Activated naive CD8-positive, alpha-beta T cell (primary cell): ENCODE measurements around the gene SMIM33.
A peak's percentile ranks its signal among the peaks of the same experiment; 100 is the strongest.
"Not testable (repeated sequence)": the region's sequence is repeated elsewhere in the genome, so short reads cannot be mapped to it uniquely, and the experiment has no call there.

Experiments
- H3K27ac Mint-ChIP-seq: one replicate; pipeline ENCODE4 v1.8.0; 2021; ENCODE audit warnings: mixed read lengths
- H3K27me3 Mint-ChIP-seq: one replicate; pipeline ENCODE4 v1.8.0; 2021; ENCODE audit warnings: mixed read lengths
- H3K36me3 Mint-ChIP-seq: one replicate; pipeline ENCODE4 v1.8.0; 2021; ENCODE audit warnings: mixed read lengths
- H3K4me1 Mint-ChIP-seq: one replicate; pipeline ENCODE4 v1.8.0; 2021; ENCODE audit warnings: low read depth, mixed read lengths
- H3K4me3 Mint-ChIP-seq: one replicate; pipeline ENCODE4 v1.8.0; 2021; ENCODE audit warnings: mild to moderate bottlenecking, mixed read lengths
- H3K9me3 Mint-ChIP-seq: one replicate; pipeline ENCODE4 v1.8.0; 2021; ENCODE audit warnings: low read depth, mixed read lengths

Gene SMIM33

GRCh38 chr5:139488260-139488659 lies 17.5 kb downstream of the SMIM33 start:
- no peaks in the 10 kb centered on the region for H3K27me3 Mint-ChIP-seq
- H3K9me3 Mint-ChIP-seq: no peaks in the 10 kb centered on the region
- peaks cover 16% of the 10 kb centered on the region for H3K4me1 Mint-ChIP-seq
- no peaks in the 10 kb centered on the region for H3K36me3 Mint-ChIP-seq
- no peak overlapping the region for H3K4me3 Mint-ChIP-seq
- no peak overlapping the region for H3K27ac Mint-ChIP-seq

- no peaks in the 10 kb centered on the region for H3K9me3 Mint-ChIP-seq
- H3K27me3 Mint-ChIP-seq: no peaks in the 10 kb centered on the region
- H3K4me1 Mint-ChIP-seq: peaks cover 28% of the 10 kb centered on the region
- H3K27ac Mint-ChIP-seq: no peak overlapping the region
- H3K4me3 Mint-ChIP-seq: peak overlapping the region; percentile 40
- no peaks in the 10 kb centered on the region for H3K36me3 Mint-ChIP-seq
These were observed 21.9 kb downstream of the SMIM33 start for GRCh38 chr5:139492700-139493192.

DNA sequence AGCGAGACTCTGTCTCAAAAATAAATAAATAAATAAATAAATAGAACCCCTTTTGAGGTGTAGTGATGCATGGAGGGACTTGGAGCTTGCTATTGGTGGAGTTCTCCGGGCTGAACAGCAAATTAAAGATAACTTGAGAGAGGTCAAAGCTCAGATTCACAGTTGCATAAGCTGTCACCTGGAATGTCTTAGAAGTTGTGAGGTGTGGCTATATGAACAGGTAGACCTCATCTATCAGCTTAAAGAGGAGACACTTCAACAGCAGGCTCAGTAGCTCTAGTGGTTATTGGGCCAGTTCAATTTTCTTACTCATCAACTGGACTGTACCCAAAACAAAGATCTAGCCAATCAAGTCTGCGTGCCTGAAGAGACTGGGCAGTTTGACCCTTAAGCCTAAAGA lies 23.5 kb downstream of the SMIM33 start:
- no peaks in the 10 kb centered on the region for H3K9me3 Mint-ChIP-seq
- no peak overlapping the region for H3K4me3 Mint-ChIP-seq
- H3K27ac Mint-ChIP-seq: no peak overlapping the region
- H3K27me3 Mint-ChIP-seq: no peaks in the 10 kb centered on the region
- H3K36me3 Mint-ChIP-seq: no peaks in the 10 kb centered on the region
- H3K4me1 Mint-ChIP-seq: peaks cover 22% of the 10 kb centered on the region

- H3K9me3 Mint-ChIP-seq: no peaks in the 10 kb centered on the region
- no peak overlapping the region for H3K4me3 Mint-ChIP-seq
- H3K27me3 Mint-ChIP-seq: no peaks in the 10 kb centered on the region
- no peaks in the 10 kb centered on the region for H3K36me3 Mint-ChIP-seq
- peaks cover 22% of the 10 kb centered on the region for H3K4me1 Mint-ChIP-seq
- no peak overlapping the region for H3K27ac Mint-ChIP-seq
These were observed 24.0 kb downstream of the SMIM33 start for GRCh38 chr5:139494832-139495231.

DNA sequence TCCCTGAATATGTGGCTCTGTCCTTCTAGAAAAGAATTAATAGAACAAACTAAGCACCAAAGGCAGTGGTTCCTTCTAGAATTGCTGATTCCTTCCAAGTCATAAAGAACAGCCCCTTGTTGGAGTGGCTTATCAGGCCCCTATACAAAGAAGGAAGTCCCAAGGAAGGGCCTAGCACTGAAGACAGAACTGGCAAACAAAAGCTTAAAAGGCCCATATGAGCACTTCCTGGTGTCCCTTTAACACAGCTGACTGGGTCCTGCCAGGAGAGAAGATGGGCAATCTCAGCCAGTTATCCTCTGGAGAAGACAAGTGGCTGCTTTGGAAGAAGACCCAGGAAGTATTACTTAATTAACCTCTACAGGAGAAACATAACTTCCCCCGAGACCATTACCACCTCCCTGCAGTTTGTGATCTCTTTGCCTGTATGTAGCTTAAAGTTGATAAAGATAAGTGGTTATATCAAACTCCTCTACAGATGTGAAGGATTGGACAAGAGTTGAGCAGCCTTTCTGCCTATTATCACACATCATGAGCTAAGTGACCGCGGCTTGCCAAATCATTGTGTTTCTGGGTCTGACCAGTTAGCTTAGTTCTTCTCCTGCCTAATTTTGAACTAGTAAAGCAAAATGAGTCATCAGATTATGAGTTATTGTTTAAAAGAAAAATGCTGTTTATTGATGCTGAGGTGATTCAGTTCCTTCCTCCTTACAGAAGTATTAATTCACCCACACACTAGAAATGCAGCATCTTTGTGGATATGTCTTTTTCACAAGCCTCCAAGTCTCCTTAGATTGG lies 25.0 kb downstream of the SMIM33 start:
- Mint-ChIP-seq H3K4me1 (peaks cover 22% of the 10 kb centered on the region), H3K36me3 (no peaks in the 10 kb centered on the region), H3K9me3 (no peaks in the 10 kb centered on the region), H3K27me3 (no peaks in the 10 kb centered on the region), H3K27ac (peak overlapping the region; percentile 11), H3K4me3 (no peak overlapping the region)

- no peaks in the 10 kb centered on the region for H3K27me3 Mint-ChIP-seq
- H3K27ac Mint-ChIP-seq: no peak overlapping the region
- H3K4me3 Mint-ChIP-seq: no peak overlapping the region
- no peaks in the 10 kb centered on the region for H3K36me3 Mint-ChIP-seq
- no peaks in the 10 kb centered on the region for H3K4me1 Mint-ChIP-seq
- no peaks in the 10 kb centered on the region for H3K9me3 Mint-ChIP-seq
These were observed 30.6 kb downstream of the SMIM33 start for GRCh38 chr5:139501381-139501780.

- H3K27ac Mint-ChIP-seq, H3K4me3 Mint-ChIP-seq, H3K36me3 Mint-ChIP-seq, H3K9me3 Mint-ChIP-seq, H3K4me1 Mint-ChIP-seq, H3K27me3 Mint-ChIP-seq: not testable (repeated sequence)
These were observed 32.4 kb downstream of the SMIM33 start for GRCh38 chr5:139503036-139503817.

GRCh38 chr5:139503879-139504278 lies 33.1 kb downstream of the SMIM33 start:
- H3K36me3 Mint-ChIP-seq, H3K27me3 Mint-ChIP-seq, H3K9me3 Mint-ChIP-seq, H3K4me1 Mint-ChIP-seq, H3K27ac Mint-ChIP-seq, H3K4me3 Mint-ChIP-seq: not testable (repeated sequence)

DNA sequence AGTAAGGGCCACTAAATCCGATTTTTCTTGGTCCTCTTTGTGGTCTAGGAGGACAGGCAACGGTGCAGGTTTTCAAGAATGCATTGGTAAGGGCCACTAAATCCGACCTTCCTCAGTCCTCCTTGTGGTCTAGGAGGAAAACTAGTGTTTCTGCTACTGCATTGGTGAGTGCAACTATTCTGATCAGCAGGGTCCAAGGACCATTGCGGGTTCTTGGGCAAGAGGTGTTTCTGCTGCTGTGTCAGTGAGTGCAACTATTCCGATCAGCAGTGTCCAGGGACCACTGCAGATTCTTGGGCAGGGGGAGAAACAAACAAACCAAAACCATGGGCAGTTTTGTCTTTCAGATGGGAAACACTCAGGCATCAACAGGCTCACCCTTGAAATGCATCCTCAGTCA lies 33.9 kb downstream of the SMIM33 start:
- not testable (repeated sequence) for H3K4me1 Mint-ChIP-seq, H3K27ac Mint-ChIP-seq, H3K27me3 Mint-ChIP-seq, H3K9me3 Mint-ChIP-seq, H3K36me3 Mint-ChIP-seq, H3K4me3 Mint-ChIP-seq

GRCh38 chr5:139512786-139513390 lies 42.1 kb downstream of the SMIM33 start:
- H3K27me3 Mint-ChIP-seq: no peaks in the 10 kb centered on the region
- no peaks in the 10 kb centered on the region for H3K9me3 Mint-ChIP-seq
- no peak overlapping the region for H3K4me3 Mint-ChIP-seq
- peaks cover 38% of the 10 kb centered on the region for H3K4me1 Mint-ChIP-seq
- H3K27ac Mint-ChIP-seq: peak overlapping the region; percentile 24
- H3K36me3 Mint-ChIP-seq: no peaks in the 10 kb centered on the region

- H3K4me1 Mint-ChIP-seq: peaks cover 43% of the 10 kb centered on the region
- H3K27me3 Mint-ChIP-seq, H3K36me3 Mint-ChIP-seq, H3K9me3 Mint-ChIP-seq, H3K27ac Mint-ChIP-seq, H3K4me3 Mint-ChIP-seq: not testable (repeated sequence)
These were observed 42.6 kb downstream of the SMIM33 start for GRCh38 chr5:139513434-139513833.

- H3K4me1 Mint-ChIP-seq: peaks cover 48% of the 10 kb centered on the region
- peaks cover 2% of the 10 kb centered on the region for H3K36me3 Mint-ChIP-seq
- no peaks in the 10 kb centered on the region for H3K9me3 Mint-ChIP-seq
- H3K27ac Mint-ChIP-seq: no peak overlapping the region
- H3K27me3 Mint-ChIP-seq: no peaks in the 10 kb centered on the region
- no peak overlapping the region for H3K4me3 Mint-ChIP-seq
These were observed 43.2 kb downstream of the SMIM33 start for GRCh38 chr5:139513852-139514485.

- H3K36me3 Mint-ChIP-seq: peaks cover 3% of the 10 kb centered on the region
- no peak overlapping the region for H3K4me3 Mint-ChIP-seq
- no peak overlapping the region for H3K27ac Mint-ChIP-seq
- H3K9me3 Mint-ChIP-seq: no peaks in the 10 kb centered on the region
- no peaks in the 10 kb centered on the region for H3K27me3 Mint-ChIP-seq
- H3K4me1 Mint-ChIP-seq: peaks cover 50% of the 10 kb centered on the region
These were observed 43.7 kb downstream of the SMIM33 start for GRCh38 chr5:139514486-139514856.

DNA sequence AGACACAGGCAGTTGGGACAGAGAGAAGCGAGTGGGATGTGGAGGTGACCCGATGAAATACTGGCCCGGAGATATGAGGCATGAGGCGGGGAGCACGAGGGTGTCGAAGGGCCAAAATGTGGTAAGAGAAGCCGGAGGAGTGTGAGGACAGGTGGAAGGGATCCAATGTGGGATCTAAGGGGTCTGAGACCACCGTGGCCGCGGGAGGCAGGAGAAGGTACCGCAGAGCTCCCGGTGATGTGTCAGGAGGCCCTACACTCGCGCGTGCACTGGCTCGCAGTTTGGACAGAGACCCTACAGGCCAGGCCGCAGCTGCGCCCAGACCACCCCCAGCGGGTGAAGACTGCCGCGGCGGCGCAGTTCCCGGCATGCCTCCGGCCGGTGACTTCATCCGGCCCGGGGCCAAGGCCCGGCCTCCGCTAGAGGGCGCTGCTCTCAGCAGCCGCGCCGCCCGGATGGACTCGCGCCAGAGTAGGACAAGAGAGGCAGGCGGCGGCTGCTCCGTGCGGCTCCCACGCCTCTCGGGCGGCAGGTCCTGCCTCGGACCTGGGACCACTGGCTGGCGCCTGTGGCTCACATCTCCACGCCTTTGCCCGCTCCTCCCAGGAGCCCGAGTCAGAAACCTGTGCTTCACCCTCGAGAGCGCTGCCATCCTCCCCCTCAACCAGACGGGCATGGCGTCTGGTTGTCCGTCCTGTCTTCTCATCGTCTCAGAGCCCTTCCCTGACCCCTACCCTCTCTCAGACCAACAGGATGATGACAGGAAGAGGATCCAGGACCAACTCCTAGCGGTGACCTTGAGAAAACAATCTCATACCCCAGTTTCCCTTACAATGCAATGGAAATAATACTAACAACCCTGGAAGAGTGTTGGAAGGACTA lies 47.1 kb downstream of the SMIM33 start:
- H3K9me3 Mint-ChIP-seq: no peaks in the 10 kb centered on the region
- H3K27ac Mint-ChIP-seq: peak overlapping the region; percentile 97
- peak overlapping the region; percentile 92 for H3K4me3 Mint-ChIP-seq
- H3K36me3 Mint-ChIP-seq: peaks cover 3% of the 10 kb centered on the region
- H3K27me3 Mint-ChIP-seq: no peaks in the 10 kb centered on the region
- peaks cover 21% of the 10 kb centered on the region for H3K4me1 Mint-ChIP-seq
